ENCODE results near the gene LIMK1. TPM values are rescaled to one million over a fixed set of nuclear protein-coding genes. Genes with fewer than 3 reads are reported as not detected.
"Not testable (repeated sequence)": the region's sequence is repeated elsewhere in the genome, so short reads cannot be mapped to it uniquely, and the experiment has no call there.

Gene LIMK1
- polyA plus RNA-seq, 1 donor (not counting 4 experiments of a cell fraction or from before 2014, with no cell fraction given) = 13.3 TPM

DNA sequence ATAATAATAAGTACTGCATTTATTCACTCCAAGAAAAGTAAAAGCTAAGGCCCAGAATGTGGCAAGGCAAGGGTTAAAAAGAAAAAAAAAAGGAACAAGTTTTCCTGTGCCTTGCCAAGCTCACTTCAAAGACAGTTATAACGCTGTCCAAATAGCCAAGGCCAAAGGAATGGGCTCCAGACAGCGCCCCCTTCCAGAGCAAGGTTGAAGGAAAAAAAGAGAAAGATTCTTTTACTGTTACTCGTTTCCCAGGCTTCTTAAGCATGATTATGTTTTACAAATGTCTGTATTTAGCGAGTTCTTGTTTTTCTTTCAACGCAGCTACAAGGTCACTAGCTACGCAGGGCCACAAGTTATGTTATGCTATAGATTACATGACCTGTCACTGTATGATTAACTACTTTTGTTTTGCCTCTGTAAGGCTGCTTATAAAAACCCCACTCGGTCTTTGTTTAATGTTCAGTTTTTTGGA lies 81.4 kb downstream of the LIMK1 start:
- H3K27ac ChIP-seq (ENCODE audit: control insufficient read depth, insufficient read depth, low read length) = no peak overlapping the region
- no peaks in the 10 kb centered on the region for H4K20me1 ChIP-seq (ENCODE audit: control insufficient read depth, extremely low read depth, insufficient read depth, low read length)
- H3K9me3 ChIP-seq (ENCODE audit: control insufficient read depth, low read depth, low read length) = no peaks in the 10 kb centered on the region
- no peak for TF ChIP-seq EZH2 (IDR thresholded peaks at IDR 0.05; ENCODE audit: low read length)
- TF ChIP-seq, protein P1, sequence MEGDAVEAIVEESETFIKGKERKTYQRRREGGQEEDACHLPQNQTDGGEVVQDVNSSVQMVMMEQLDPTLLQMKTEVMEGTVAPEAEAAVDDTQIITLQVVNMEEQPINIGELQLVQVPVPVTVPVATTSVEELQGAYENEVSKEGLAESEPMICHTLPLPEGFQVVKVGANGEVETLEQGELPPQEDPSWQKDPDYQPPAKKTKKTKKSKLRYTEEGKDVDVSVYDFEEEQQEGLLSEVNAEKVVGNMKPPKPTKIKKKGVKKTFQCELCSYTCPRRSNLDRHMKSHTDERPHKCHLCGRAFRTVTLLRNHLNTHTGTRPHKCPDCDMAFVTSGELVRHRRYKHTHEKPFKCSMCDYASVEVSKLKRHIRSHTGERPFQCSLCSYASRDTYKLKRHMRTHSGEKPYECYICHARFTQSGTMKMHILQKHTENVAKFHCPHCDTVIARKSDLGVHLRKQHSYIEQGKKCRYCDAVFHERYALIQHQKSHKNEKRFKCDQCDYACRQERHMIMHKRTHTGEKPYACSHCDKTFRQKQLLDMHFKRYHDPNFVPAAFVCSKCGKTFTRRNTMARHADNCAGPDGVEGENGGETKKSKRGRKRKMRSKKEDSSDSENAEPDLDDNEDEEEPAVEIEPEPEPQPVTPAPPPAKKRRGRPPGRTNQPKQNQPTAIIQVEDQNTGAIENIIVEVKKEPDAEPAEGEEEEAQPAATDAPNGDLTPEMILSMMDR (optimal IDR thresholded peaks at IDR 0.05 in 1 of 3, IDR thresholded peaks at IDR 0.05 in 1 of 3, conservative IDR thresholded peaks at IDR 0.05 in 1 of 3; ENCODE audit: extremely low read depth in 1 of 3, insufficient read depth in 2 of 3, low read length in 3 of 3) = peak in 2 of 3 experiments; percentile 16 to 17
- FAIRE-seq = no peak
- no peak overlapping the region for H3K9ac ChIP-seq (ENCODE audit: control insufficient read depth, extremely low read depth, insufficient read depth, low read length)
- no peaks in the 10 kb centered on the region for H3K36me3 ChIP-seq (ENCODE audit: control insufficient read depth in 2 of 2, extremely low read depth in 1 of 2, insufficient read depth in 2 of 2, low read length in 2 of 2)
- H3K4me1 ChIP-seq (ENCODE audit: control insufficient read depth, extremely low read depth, insufficient read depth, low read length) = no peaks in the 10 kb centered on the region
- no peaks in the 10 kb centered on the region for H3K79me2 ChIP-seq (ENCODE audit: control insufficient read depth, insufficient read depth, low read length)
- H3K9me1 ChIP-seq (ENCODE audit: control insufficient read depth, extremely low read depth, insufficient read depth, low read length) = no peaks in the 10 kb centered on the region
- no peaks in the 10 kb centered on the region for H3K27me3 ChIP-seq (ENCODE audit: control insufficient read depth, extremely low read depth, insufficient read depth, low read length)
- DNase-seq (ENCODE audit: low read depth, low spot score) = no peak
- no peak overlapping the region for H3K4me3 ChIP-seq (ENCODE audit: control insufficient read depth in 2 of 3, extremely low read depth in 1 of 3, insufficient read depth in 2 of 3, low read depth in 1 of 3, low read length in 3 of 3)
- H3K4me2 ChIP-seq (ENCODE audit: control insufficient read depth, extremely low read depth, insufficient read depth, low read depth, low read length) = no peak overlapping the region
- H2AFZ ChIP-seq (ENCODE audit: control insufficient read depth, low read length) = no peak overlapping the region
- dilution Hi-C loops (cut with MboI; ENCODE audit: extremely low pct_ligation_motif_present, low sequenced_read_pairs) = no loop called here

GRCh38 chr7:74165867-74166593 lies 82.4 kb downstream of the LIMK1 start:
- Histone ChIP-seq H3K9ac (ENCODE audit: control insufficient read depth, extremely low read depth, insufficient read depth, low read length) (no peak overlapping the region), H3K4me3 (ENCODE audit: control insufficient read depth in 2 of 3, extremely low read depth in 1 of 3, insufficient read depth in 2 of 3, low read depth in 1 of 3, low read length in 3 of 3) (no peak overlapping the region), H3K4me1 (ENCODE audit: control insufficient read depth, extremely low read depth, insufficient read depth, low read length) (no peaks in the 10 kb centered on the region), H3K9me1 (ENCODE audit: control insufficient read depth, extremely low read depth, insufficient read depth, low read length) (no peaks in the 10 kb centered on the region), H2AFZ (ENCODE audit: control insufficient read depth, low read length) (no peak overlapping the region), H3K79me2 (ENCODE audit: control insufficient read depth, insufficient read depth, low read length) (no peaks in the 10 kb centered on the region), H4K20me1 (ENCODE audit: control insufficient read depth, extremely low read depth, insufficient read depth, low read length) (no peaks in the 10 kb centered on the region), H3K27ac (ENCODE audit: control insufficient read depth, insufficient read depth, low read length) (no peak overlapping the region), H3K27me3 (ENCODE audit: control insufficient read depth, extremely low read depth, insufficient read depth, low read length) (no peaks in the 10 kb centered on the region), H3K9me3 (ENCODE audit: control insufficient read depth, low read depth, low read length) (no peaks in the 10 kb centered on the region), H3K36me3 (ENCODE audit: control insufficient read depth in 2 of 2, extremely low read depth in 1 of 2, insufficient read depth in 2 of 2, low read length in 2 of 2) (no peaks in the 10 kb centered on the region), H3K4me2 (ENCODE audit: control insufficient read depth, extremely low read depth, insufficient read depth, low read depth, low read length) (no peak overlapping the region)
- FAIRE-seq = no peak
- dilution Hi-C loops (cut with MboI; ENCODE audit: extremely low pct_ligation_motif_present, low sequenced_read_pairs) = no loop called here
- DNase-seq (ENCODE audit: low read depth, low spot score) = no peak
- TF ChIP-seq, protein P1 (optimal IDR thresholded peaks at IDR 0.05 in 1 of 3, IDR thresholded peaks at IDR 0.05 in 1 of 3, conservative IDR thresholded peaks at IDR 0.05 in 1 of 3; ENCODE audit: extremely low read depth in 1 of 3, insufficient read depth in 2 of 3, low read length in 3 of 3) = no peak
- TF ChIP-seq EZH2 (IDR thresholded peaks at IDR 0.05; ENCODE audit: low read length) = no peak

DNA sequence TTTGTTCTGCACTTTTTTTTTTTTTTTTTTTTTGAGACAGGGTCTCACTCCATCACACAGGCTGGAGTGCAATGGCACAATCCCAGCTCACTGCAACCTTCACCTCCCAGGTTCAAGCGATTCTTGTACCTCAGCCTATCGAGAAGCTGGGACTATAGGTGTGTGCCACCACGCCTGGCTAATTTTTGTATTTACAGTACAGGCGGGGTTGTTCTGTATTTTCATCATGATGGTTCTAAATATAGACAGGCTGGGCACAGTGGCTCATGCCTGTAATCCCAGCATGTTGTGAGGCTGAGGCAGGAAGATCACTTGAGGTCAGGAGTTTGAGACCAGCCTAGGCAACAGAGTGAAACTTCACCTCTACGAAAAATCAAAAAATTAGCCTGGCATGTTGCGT lies 83.7 kb downstream of the LIMK1 start:
- H3K4me3 ChIP-seq (ENCODE audit: control insufficient read depth in 2 of 3, extremely low read depth in 1 of 3, insufficient read depth in 2 of 3, low read depth in 1 of 3, low read length in 3 of 3); H3K79me2 ChIP-seq (ENCODE audit: control insufficient read depth, insufficient read depth, low read length); H3K9me3 ChIP-seq (ENCODE audit: control insufficient read depth, low read depth, low read length); H2AFZ ChIP-seq (ENCODE audit: control insufficient read depth, low read length); dilution Hi-C loops (cut with MboI; ENCODE audit: extremely low pct_ligation_motif_present, low sequenced_read_pairs); H3K27me3 ChIP-seq (ENCODE audit: control insufficient read depth, extremely low read depth, insufficient read depth, low read length); H3K27ac ChIP-seq (ENCODE audit: control insufficient read depth, insufficient read depth, low read length); H3K4me2 ChIP-seq (ENCODE audit: control insufficient read depth, extremely low read depth, insufficient read depth, low read depth, low read length); H3K9ac ChIP-seq (ENCODE audit: control insufficient read depth, extremely low read depth, insufficient read depth, low read length); H3K9me1 ChIP-seq (ENCODE audit: control insufficient read depth, extremely low read depth, insufficient read depth, low read length); H4K20me1 ChIP-seq (ENCODE audit: control insufficient read depth, extremely low read depth, insufficient read depth, low read length); H3K4me1 ChIP-seq (ENCODE audit: control insufficient read depth, extremely low read depth, insufficient read depth, low read length); FAIRE-seq; H3K36me3 ChIP-seq (ENCODE audit: control insufficient read depth in 2 of 2, extremely low read depth in 1 of 2, insufficient read depth in 2 of 2, low read length in 2 of 2); DNase-seq (ENCODE audit: low read depth, low spot score): not testable (repeated sequence)
